ENCODE measurements around the gene TBCEL.
"Not testable (repeated sequence)": the region's sequence is repeated elsewhere in the genome, so short reads cannot be mapped to it uniquely, and the experiment has no call there.

The TBCEL gene

DNA sequence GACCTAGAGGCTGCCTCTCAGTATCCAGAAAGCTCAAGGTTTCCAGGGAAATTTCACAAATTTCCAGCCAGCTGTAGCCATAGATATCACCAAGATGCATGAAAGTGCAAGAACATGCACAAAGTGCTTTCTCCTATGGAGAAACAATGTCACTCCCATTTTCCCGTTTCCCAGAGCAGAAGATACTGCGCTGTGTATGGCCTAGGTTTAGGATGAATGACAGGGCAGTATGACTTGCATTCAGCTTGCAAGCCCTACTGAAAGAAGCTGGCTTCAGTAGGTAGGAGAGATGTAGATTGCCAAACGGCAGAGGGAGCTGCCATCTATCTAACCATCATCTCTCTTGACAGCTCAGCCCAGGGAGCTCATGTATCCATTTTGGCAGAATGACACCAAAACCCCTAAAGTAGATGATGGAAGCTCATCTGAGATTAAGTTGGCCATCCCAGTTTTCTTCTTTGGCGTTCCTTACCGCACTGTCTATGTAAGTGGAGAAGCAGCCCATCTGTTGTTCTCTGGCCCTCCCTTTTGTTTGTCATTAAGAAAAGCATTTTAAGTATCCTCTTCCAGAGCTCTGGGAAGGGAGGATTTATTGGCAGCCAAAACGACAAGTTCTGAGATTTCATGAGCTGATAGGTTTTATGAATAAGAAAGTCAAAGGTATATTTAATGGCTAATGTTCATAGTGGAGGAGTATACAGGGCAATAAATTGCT is 81.7 kb downstream of the TBCEL start:
- no peak for DNase-seq (ENCODE audit: low read depth, low spot score)

DNA sequence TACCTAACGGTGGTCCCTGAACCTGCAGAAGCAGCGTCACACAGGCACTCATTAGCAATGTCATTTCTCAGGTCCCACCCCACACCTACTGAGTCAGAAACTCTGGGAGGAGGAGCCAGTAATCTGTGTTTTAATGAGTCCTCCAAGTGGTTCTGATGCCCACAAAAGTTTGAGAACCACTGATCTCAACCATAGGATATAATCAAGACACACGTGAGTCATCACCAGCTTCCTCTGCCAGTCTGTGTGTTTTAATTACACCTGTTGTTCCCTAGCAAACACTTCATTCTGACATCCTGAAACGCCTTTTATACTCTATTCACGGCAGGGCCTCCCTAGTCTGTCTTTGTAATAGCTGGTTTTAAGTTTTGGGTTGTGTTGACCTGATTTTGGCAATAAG is 82.9 kb downstream of the TBCEL start:
- DNase-seq (ENCODE audit: low read depth, low spot score) = no peak

DNA sequence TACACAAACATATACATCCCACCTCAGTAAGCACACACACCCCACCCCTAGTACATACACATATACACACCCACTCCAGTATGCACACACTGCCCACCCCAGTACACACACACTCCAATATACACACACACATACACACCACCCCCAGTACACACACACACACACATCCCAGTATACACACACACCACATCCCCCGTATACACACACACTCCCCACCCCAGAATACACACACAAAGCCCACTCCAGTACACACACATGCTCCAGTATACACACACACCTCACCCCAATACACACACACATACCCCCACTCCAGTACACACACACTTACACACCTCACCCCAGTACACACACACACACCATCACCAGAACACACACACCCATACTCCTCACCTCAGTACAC is 84.5 kb downstream of the TBCEL start:
- DNase-seq (ENCODE audit: low read depth, low spot score) = no peak

DNA sequence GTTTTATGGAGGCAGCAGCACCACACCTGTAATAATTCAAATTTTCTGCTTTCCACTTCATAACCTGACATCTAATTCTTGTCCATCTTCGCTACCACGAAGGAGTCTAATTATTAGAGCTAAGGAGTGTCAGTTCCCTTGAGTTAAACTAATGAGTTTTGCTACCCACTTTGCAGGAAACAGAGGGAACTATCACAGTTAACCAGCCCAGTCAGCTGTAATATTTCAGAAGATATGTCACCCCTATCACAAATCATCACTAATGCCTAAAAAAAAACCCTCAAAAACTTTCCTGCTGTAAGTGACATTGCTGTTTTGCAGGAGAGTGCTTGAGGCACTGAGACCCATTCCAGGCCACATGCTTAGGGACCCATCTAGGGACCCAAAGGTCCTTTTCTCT is 85.6 kb downstream of the TBCEL start:
- DNase-seq (ENCODE audit: low read depth, low spot score) = no peak

DNA sequence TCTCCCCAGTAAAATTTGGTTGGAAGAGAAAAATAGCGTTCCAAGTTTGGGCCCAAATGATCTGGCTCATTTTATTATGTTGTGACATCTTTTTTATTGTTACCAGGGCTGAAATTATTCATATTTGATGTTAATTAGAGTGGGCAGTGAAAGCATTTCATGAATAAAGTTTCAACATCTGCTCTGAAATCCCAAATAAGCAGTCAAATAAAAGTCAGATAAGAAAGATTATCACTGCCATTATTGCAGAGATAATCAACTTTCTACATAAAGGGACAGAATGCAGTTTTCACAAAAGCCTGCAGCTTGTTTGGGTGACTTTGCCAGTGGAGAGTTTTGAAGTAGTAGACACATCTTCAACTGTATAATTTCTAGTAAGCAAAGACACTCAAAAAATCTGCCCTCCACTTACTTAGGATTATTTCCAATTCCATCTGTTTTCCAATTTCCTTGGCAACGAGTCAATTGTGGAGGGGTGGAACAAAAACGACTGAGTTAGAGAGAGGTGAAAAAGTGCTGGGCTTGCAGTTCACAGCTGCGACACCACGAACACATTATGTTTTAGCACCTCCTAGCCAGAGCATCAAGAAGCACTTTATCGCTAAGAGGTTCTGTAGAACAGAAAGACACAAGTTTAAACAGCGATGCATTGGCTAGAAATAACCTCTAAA is 86.1 kb downstream of the TBCEL start:
- no peak for DNase-seq (ENCODE audit: low read depth, low spot score)

DNA sequence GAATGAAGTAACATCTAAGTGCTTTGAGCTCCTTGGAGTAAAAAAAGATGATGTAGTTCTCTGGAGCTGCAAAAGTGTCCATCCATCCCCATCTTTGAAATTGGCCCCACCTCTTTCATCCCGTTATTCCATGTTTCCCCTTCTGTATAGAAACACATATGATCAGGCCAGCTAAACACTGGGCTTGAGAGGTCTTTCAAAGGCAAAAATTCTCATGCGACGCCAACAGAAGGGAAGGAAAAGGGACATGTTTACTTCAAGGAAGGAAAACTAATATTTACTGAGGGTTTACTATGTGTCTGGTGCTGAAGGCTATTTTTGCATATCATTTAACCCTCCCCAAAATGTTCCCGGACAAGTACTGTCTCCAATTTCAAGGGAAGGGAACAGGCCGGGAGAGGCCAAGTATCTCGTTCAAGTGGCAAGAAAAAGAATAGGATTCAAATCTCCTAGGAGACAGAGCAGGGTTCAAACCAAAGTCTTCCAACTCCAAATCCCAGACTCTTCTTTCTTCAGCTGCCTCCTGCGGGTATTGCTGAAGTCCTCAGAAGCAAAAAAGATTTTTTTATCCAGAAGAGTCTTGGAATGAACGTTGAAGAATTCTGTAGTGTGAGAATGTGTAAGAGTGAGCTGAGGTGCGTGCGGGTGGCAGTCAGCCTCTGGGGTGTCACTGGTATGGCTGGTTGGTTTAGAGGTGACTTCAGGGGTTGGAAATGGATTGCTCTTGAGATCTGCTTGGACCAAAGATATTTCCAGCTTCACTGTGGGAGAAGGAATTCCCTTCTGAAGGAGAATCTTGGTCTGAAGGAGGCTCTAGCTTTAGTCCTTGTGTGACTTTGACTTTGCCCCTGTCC is 87.2 kb downstream of the TBCEL start:
- no peak for DNase-seq (ENCODE audit: low read depth, low spot score)

DNA sequence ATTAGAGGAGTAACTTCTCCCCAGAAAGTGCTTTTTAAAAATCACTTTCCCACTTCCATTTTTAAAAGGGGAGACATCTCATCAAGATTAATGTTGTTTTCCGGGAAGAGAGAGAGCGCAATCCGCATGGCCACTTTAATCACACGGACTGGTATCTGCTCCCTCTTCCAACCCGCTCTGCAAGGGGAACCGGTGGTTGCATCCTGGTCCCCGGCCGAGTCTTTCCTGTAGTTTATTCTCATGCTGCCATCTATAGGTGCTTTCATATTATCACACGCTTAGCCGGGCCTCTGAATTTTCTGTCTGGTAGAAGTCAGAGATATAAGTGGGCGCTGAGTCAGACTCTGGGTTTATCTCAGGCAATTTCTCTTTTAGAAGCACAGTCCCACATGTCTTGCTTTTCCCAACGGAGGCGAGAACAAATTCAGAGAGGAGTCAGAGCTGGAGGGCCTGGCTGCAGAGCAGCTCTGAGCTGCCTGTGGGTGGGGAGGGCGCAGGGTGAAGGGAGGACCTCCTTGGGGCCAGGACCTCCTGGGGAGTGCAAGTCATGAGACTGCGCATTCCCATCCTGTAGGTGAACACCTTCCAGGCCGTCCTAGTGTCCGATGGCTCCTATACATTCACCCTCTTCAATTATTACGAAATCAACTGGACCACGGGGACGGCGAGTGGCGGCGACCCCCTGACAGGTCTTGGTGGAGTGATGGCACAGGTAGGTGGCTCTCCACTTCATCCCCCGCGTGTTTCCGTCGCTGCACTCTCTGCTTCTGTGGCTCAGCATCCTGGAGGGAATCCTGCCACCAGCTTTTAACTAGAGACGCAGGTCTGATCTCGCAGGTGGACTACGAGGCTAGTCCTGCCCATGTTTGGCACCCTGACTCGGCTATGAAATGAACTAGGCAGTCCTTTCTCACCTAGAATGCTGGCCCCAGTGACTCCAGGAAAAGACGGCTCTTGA is 88.9 kb downstream of the TBCEL start:
- no peak for DNase-seq (ENCODE audit: low read depth, low spot score)

DNA sequence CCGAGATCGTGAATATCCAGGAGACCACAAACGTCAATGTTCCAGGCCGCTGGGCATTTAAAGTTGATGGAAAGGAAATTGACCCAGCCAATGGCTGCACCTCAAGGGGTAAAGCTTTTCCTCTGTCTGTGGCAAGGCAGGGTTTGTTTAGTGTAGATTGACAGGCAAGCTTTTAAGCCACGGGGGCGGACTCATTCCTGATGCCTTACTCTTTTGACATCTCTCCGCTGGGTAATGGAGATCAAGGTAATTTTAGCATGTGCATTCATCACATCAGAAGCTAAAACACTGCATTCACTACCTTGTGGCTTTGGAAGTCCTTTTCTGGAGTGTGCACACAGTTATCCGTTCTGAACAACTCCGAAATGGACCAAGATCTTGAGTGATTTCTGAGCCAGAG is 89.7 kb downstream of the TBCEL start:
- DNase-seq (ENCODE audit: low read depth, low spot score) = no peak

DNA sequence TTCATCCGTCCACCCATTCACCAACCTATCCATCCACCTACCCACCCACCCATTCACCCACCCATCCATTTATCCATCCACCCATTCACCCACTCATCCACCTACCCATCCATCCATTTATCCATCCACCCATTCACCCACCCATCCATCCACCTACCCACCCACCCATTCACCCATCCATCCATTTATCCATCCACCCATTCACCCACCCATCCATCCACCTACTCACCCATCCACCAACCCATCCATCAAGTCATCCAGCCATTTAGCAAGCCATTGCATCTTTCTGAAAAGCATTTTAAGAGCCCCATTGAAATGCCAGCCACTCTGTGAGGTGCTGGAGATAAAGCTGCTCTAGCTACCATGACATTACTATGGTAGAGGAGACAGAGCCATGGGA is 91.1 kb downstream of the TBCEL start:
- DNase-seq (ENCODE audit: low read depth, low spot score) = not testable (repeated sequence)

DNA sequence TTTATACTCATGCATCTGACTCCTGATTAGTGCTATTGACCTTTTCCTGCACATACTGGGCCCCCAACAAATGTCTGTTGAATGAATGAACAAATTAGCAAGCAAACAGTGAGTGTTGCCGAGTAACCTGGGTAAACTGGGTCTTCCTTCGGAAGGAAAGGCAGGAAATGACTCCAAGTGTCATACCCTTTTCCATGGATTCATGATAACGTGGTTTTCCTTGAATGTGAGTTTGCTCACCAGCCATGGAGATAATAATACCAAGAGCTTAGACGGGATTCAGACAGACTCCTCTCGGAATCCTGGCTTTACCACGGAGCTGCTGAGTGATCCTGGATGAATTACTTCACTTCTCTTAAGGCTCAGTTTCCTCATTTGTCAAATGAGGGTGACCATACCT is 93.9 kb downstream of the TBCEL start:
- no peak for DNase-seq (ENCODE audit: low read depth, low spot score)

DNA sequence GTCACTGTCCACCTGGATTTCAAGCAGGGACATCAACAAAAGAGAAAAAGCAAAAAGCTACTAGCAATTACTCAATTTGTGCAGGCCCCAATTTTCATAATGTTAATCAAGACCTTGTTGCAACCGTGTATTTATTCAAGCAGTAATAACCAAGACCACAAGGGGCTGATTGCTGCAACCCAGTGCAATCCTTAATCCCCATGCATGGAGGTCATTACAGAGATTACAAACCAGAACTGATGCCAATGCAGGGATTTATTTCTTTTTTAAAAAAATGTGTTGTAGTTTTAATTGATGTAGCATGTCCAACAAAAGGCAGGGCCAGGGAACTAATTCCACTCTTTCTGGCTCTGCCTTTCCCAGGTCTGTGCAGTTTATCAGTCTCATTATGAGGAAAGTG is 95.5 kb downstream of the TBCEL start:
- no peak for DNase-seq (ENCODE audit: low read depth, low spot score)

DNA sequence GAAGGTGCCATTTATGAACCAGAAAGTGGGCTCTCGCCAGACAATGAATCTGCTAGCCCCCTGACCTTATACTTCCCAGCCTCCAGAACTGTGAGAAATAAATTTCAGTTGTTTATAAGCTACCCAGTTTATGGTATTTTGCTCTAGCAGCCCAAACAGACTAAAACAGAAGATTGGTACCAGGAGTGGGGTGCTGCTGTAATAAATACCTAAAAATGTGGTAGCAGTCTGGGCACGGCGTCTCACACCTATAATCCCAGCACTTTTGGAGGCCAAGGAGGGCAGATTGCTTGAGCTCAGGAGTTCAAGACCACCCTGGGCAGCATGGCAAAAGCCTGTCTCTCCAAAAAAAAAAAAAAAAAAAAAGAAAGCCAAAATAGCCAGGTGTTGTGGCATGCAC is 98.4 kb downstream of the TBCEL start:
- DNase-seq (ENCODE audit: low read depth, low spot score) = no peak

DNA sequence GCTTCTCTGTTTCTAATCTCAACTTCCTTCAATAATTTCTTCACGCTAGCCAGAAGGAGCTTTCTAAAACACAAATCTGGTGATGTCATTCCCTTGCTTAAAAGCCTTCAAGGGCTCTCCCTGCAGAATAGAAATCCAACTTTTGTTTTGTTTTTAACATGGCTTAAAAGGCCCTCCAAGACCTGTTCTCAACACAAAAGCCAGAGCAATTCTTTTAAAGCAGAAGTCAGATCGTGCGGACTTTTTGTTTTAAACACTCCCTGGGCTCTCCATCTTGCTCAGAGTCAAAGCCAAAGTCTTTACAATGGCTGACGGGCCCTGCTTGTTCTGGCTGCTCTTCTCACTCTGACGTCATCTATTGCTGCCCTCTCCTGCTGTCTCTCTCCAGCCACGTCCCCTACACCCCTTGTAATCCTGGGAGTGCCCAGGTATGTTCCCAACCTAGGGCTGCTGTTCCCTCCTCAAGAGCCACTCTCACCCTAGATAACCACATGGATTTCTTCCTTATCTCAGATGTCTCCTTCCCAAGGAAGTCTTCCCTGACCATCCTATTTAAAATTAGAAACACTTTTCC is 99.7 kb downstream of the TBCEL start:
- no peak for DNase-seq (ENCODE audit: low read depth, low spot score)

DNA sequence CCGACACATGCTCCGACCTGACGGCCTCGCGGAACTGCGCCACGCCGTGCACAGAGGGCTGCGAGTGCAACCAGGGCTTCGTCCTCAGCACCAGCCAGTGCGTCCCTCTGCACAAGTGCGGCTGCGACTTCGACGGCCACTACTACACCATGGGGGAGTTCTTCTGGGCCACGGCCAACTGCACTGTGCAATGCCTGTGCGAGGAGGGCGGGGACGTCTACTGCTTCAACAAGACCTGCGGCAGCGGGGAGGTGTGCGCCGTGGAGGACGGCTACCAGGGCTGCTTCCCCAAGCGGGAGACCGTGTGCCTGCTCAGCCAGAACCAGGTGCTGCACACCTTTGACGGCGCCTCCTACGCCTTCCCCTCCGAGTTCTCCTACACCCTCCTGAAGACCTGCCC is 103.9 kb downstream of the TBCEL start:
- DNase-seq (ENCODE audit: low read depth, low spot score) = no peak

DNA sequence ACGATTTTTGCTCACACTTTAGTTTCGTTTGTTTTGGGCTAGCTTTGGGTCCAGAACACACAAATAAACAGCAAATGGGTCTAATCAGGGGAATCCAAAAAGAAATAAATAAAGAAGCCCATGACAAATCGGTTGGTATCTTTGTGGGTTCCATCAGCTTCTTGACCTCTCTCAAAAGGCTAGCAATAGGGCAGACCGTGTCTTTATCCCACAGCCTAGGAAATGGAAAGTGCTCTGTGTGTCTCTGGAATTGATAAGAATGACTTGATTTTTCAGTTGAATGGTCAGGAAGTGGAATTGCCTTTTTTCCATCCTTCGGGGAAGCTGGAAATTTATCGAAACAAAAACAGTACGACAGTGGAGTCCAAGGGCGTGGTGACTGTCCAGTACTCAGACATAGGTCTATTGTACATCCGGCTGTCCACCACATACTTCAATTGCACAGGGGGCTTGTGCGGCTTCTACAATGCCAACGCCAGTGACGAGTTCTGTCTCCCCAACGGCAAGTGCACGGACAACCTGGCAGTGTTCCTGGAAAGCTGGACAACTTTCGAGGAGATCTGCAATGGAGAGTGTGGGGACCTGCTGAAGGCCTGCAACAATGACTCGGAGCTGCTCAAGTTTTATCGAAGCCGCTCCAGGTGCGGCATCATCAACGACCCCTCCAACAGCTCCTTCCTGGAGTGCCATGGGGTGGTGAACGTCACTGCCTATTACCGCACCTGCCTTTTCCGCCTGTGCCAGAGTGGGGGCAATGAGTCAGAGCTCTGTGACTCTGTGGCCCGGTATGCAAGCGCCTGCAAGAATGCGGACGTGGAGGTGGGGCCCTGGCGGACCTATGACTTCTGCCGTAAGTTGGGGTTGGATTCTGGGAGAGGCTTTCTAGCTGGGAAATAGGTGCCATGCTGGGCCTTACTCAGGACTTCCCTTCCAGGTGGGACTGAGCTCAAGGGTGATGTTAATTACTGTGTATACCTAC is 105.7 kb downstream of the TBCEL start:
- DNase-seq (ENCODE audit: low read depth, low spot score) = no peak

DNA sequence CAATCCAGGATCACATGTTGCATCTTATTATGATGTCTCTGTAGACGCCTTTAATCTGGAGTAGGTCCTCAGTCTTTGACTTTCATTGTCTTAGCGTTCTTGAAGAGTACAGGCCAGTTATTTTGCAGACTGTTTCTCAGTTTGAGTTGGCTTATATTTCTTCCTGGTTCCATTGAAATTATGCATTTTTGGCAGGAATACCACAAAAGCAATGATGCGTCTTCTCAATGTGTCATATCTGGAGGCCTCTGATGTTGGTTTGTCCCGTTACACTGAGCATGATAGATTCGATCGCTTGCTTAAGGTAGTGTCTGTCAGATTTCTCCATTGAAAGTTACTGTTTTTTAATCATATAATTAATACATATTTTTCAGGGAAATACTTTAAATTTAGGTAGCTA is 107.8 kb downstream of the TBCEL start:
- no peak for DNase-seq (ENCODE audit: low read depth, low spot score)

DNA sequence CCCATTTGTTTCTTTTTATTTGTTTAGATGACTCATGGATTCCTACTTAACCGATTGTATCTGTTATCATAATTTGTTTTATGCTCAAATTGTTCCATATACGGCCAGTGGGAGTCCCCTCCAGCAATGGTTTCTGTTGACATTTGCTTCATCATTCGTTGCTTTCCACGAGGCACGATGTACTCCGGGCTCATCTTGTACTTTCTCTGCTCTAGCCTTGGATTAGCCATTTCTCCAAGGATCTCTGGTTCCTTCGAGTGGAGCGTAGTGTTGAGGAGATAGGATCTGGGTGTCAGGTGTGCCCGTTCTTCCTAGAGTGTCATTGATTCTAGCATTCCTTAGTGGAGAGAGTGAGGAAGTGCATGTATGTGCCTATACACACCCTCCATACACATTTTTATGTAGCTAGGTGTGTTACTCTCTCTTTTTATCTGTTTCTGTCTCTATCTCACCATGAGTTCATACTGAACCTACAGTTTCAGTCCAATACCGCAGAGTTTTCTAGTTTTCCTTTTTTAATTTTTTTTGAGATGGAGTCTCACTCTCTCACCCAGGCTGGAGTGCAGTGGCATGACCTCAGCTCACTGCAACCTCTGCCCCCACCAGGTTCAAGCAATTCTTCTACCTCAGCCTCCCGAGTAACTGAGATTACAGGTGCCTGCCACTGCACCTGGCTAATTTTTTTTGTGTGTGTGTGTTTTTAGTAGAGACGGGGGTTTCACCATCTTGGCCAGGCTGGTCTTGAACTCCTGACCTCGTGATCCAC is 108.5 kb downstream of the TBCEL start:
- no peak for DNase-seq (ENCODE audit: low read depth, low spot score)

DNA sequence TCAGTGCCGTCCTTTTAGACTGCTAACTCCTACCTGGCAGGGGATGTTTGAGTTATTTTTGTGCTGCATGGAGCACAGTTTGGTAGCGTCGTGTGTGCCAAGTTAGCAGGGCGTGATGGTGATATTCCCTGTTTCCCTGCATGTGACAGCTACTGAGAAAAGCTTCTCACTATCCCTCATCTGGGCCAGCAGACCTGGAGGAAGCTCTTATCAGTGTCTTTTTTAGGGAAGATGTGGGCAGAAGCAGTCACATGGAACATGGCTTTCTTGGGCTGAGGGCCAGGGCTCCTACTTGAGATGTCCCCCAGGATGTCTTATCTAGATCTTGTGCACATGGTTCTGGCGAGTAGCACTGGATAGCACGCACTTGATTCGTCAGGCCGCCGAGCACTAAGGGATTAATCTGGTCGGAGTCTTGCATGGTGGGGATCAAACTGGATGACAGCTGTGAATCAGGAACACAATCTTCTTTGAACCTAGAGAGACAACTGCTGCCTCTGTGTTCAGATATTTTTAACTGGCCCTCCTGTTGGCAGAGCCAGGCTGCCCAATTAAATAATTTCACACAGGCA is 110.9 kb downstream of the TBCEL start:
- no peak for DNase-seq (ENCODE audit: low read depth, low spot score)

DNA sequence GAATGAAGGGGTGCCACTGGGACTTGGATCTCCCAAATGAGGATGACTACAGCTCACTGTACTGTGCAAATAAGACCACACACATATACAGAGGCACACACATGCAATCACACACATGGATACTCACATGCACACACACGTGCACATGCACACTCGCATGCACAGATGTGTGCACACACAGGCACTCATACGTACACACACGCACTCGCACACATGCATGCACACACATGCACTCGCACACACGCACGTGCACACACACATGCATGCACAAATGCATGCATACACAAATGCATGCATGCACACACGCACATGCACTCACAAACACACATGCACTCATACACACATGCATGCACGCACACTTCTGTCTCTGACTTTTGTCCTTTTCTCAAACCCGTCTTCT is 113.1 kb downstream of the TBCEL start:
- no peak for DNase-seq (ENCODE audit: low read depth, low spot score)
